ENCODE results near the gene SLC19A3.
"Not testable (repeated sequence)": the region's sequence is repeated elsewhere in the genome, so short reads cannot be mapped to it uniquely, and the experiment has no call there.

DNA sequence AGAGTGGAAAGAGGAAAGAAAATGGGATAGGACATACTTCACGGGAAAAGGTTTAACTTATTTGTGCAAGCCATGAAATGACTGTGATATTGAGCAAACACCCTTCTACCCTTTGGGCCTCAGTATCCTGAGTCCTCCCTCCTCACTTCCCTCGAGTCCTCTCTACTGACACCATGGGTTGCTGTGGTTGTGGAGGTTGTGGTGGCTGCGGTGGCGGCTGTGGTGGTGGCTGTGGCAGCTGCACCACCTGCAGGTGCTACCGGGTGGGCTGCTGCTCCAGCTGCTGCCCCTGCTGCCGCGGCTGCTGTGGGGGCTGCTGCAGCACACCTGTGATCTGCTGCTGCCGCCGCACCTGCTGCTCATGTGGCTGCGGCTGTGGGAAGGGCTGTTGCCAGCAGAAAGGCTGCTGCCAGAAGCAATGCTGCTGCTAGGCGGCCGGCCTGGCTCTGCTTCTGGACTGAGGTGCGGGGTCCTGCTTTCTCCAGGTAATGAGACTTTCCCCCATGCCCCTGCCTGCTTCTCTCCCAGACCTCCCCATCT is 51.1 kb downstream of the SLC19A3 start, which contains the start of gene SCYGR5:
- TF ChIP-seq, protein P1, sequence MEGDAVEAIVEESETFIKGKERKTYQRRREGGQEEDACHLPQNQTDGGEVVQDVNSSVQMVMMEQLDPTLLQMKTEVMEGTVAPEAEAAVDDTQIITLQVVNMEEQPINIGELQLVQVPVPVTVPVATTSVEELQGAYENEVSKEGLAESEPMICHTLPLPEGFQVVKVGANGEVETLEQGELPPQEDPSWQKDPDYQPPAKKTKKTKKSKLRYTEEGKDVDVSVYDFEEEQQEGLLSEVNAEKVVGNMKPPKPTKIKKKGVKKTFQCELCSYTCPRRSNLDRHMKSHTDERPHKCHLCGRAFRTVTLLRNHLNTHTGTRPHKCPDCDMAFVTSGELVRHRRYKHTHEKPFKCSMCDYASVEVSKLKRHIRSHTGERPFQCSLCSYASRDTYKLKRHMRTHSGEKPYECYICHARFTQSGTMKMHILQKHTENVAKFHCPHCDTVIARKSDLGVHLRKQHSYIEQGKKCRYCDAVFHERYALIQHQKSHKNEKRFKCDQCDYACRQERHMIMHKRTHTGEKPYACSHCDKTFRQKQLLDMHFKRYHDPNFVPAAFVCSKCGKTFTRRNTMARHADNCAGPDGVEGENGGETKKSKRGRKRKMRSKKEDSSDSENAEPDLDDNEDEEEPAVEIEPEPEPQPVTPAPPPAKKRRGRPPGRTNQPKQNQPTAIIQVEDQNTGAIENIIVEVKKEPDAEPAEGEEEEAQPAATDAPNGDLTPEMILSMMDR (IDR thresholded peaks at IDR 0.05) = not testable (repeated sequence)
- not testable (repeated sequence) for TF ChIP-seq EP300, POLR2A, POLR2AphosphoS5 (IDR thresholded peaks at IDR 0.05)
